GM23338 (cell line): Measurements from ENCODE around the gene VPS41. TPM values are rescaled to one million over a fixed set of nuclear protein-coding genes. Genes with fewer than 3 reads are reported as not detected.

Experiments used
- ATAC-seq: fragments of 200-7000 bp; cut with Tn5 transposase; 3 replicates; pipeline ENCODE4 v1.9.1; 2020
- DNase-seq: peaks from one replicate; pipeline ENCODE4 v3.0.0-alpha.2; 2015; ENCODE audit warnings: low spot score
- H2AFZ ChIP-seq: fragments of 200-600 bp; sonication (generic); 2 replicates; pipeline ENCODE4 v1.8.0; 2016; ENCODE audit warnings: antibody characterized with exemption, mild to moderate bottlenecking, moderate library complexity
- H3F3A ChIP-seq: fragments of 200-600 bp; sonication (generic); replicated peaks from 2 replicates; pipeline ENCODE4 v1.8.0; 2017; ENCODE audit warnings: antibody characterized with exemption, mixed run types, low read depth
- H3K27ac ChIP-seq: fragments of 200-600 bp; sonication (generic); 2 replicates; pipeline ENCODE4 v1.6.1; 2016; ENCODE audit warnings: low read depth
- H3K27me3 ChIP-seq: fragments of 200-600 bp; sonication (generic); 2 replicates; pipeline ENCODE4 v1.8.0; 2016; ENCODE audit warnings: mild to moderate bottlenecking, mixed run types, moderate library complexity; ENCODE audit not compliant: insufficient read depth
- H3K36me3 ChIP-seq: fragments of 200-600 bp; sonication (generic); 2 replicates; pipeline ENCODE4 v1.8.0; 2016; ENCODE audit warnings: mild to moderate bottlenecking; ENCODE audit not compliant: insufficient read depth
- H3K4me1 ChIP-seq: fragments of 200-600 bp; sonication (generic); 2 replicates; pipeline ENCODE4 v1.8.0; 2016; ENCODE audit warnings: mild to moderate bottlenecking, moderate library complexity; ENCODE audit not compliant: insufficient read depth
- H3K4me2 ChIP-seq: fragments of 200-600 bp; sonication (generic); 2 replicates; pipeline ENCODE4 v1.7.1; 2017; ENCODE audit warnings: mixed run types
- H3K4me3 ChIP-seq: fragments of 200-600 bp; sonication (generic); 2 replicates; pipeline ENCODE4 v1.6.1; 2016; ENCODE audit warnings: mixed run types
- H3K79me2 ChIP-seq: fragments of 200-600 bp; sonication (generic); replicated peaks from 2 replicates; pipeline ENCODE4 v1.8.0; 2017; ENCODE audit warnings: mild to moderate bottlenecking; ENCODE audit not compliant: insufficient read depth
- H3K9me2 ChIP-seq: fragments of 200-600 bp; sonication (generic); 2 replicates; pipeline ENCODE4 v1.8.0; 2017; ENCODE audit not compliant: insufficient read depth
- H4K20me1 ChIP-seq: fragments of 200-600 bp; sonication (generic); replicated peaks from 2 replicates; pipeline ENCODE4 v1.8.0; 2017; ENCODE audit warnings: mild to moderate bottlenecking; ENCODE audit not compliant: insufficient read depth
- H3K27ac Mint-ChIP-seq: 2 replicates; pipeline ENCODE4 v1.8.0; 2020; ENCODE audit warnings: inconsistent platforms, mild to moderate bottlenecking, moderate library complexity, mixed read lengths
- H3K27me3 Mint-ChIP-seq: 3 replicates; pipeline ENCODE4 v1.8.0; 2022; ENCODE audit warnings: low read depth, mild to moderate bottlenecking, moderate library complexity, mixed read lengths, inconsistent platforms; ENCODE audit not compliant: insufficient read depth, poor library complexity
- H3K36me3 Mint-ChIP-seq: 3 replicates; pipeline ENCODE4 v1.8.0; 2021; ENCODE audit warnings: low read depth, mild to moderate bottlenecking, inconsistent platforms, moderate library complexity, mixed read lengths
- H3K4me1 Mint-ChIP-seq: 3 replicates; pipeline ENCODE4 v1.8.0; 2020; ENCODE audit warnings: mild to moderate bottlenecking, inconsistent platforms, mixed read lengths
- H3K4me3 Mint-ChIP-seq: 3 replicates; pipeline ENCODE4 v1.8.0; 2021; ENCODE audit warnings: moderate library complexity, mild to moderate bottlenecking, inconsistent platforms, mixed read lengths
- H3K9me3 Mint-ChIP-seq: 3 replicates; pipeline ENCODE4 v1.8.0; 2020; ENCODE audit warnings: moderate library complexity, mild to moderate bottlenecking, inconsistent platforms, mixed read lengths
- EZH2 ChIP-seq: fragments of 200-600 bp; sonication (generic); IDR thresholded peaks from one replicate; pipeline ENCODE4 v1.8.0; 2017; ENCODE audit warnings: antibody characterized with exemption, mild to moderate bottlenecking, low read depth; ENCODE audit not compliant: unreplicated experiment
- EZH2phosphoT487 ChIP-seq: fragments of 200-600 bp; sonication (generic); IDR thresholded peaks from one replicate; pipeline ENCODE4 v1.8.1; 2018; ENCODE audit warnings: antibody characterized with exemption; ENCODE audit not compliant: unreplicated experiment
- JUNB ChIP-seq: IDR thresholded peaks from one replicate; pipeline ENCODE4 v1.6.1; 2016; ENCODE audit warnings: antibody characterized with exemption; ENCODE audit not compliant: unreplicated experiment
- NANOG ChIP-seq: IDR thresholded peaks from 2 replicates; pipeline ENCODE4 v1.6.1; 2016; ENCODE audit warnings: antibody characterized with exemption, borderline replicate concordance
- POLR2AphosphoS5 ChIP-seq: IDR thresholded peaks from 2 replicates; pipeline ENCODE4 v1.6.1; 2016; ENCODE audit warnings: antibody characterized with exemption, low read depth
- STAT1 ChIP-seq: IDR thresholded peaks from one replicate; pipeline ENCODE4 v1.6.1; 2016; ENCODE audit warnings: antibody characterized with exemption; ENCODE audit not compliant: unreplicated experiment
- ZNF114 ChIP-seq: fragments of 250-450 bp; sonication (Bioruptor Pico); IDR thresholded peaks from 2 replicates; pipeline ENCODE4 v1.5.0; 2020; ENCODE audit warnings: mild to moderate bottlenecking, moderate library complexity
- ZNF331 ChIP-seq: fragments of 250-450 bp; sonication (Bioruptor Pico); IDR thresholded peaks from 2 replicates; pipeline ENCODE4 v1.5.0; 2020; ENCODE audit warnings: low read depth, mild to moderate bottlenecking, moderate library complexity
- polyA plus RNA-seq: library from polyadenylated mRNA; unstranded; fragments of >200 nt; fragmentation: Nextera tagmentation; extraction: Ambion mirVana; gene quantifications from 2 replicates; pipeline ENCODE4 v1.2.1, GENCODE V29; 2016
- total RNA-seq: library from RNA; depleted of rRNA; stranded (reverse); fragments of >200 nt; shearing (Covaris generic); gene quantifications from 2 replicates; pipeline ENCODE4 v1.2.3, GENCODE V29; 2014
- TF ChIP-seq, protein P1 (sequence below): IDR thresholded peaks from 2 replicates; pipeline ENCODE4 v1.6.1; 2016; ENCODE audit warnings: antibody characterized with exemption
- TF ChIP-seq, protein P2 (sequence below), 2 experiments: fragments of 200-600 bp in 1 of 2; sonication (generic) in 1 of 2; conservative IDR thresholded peaks; 2 replicates each; pipeline versions ENCODE4 v1.5.1 to v1.6.1; 2016 to 2017; ENCODE audit warnings: antibody characterized with exemption in 2 of 2, low read depth in 2 of 2, mild to moderate bottlenecking in 2 of 2, moderate library complexity in 1 of 2
- TF ChIP-seq, protein P3 (sequence below): IDR thresholded peaks from one replicate; pipeline ENCODE4 v1.6.1; 2018; ENCODE audit warnings: antibody characterized with exemption; ENCODE audit not compliant: unreplicated experiment

Gene VPS41
- total and polyA plus RNA-seq, 2 experiments from 2014 or later = 20.2 to 41.2 TPM

DNA sequence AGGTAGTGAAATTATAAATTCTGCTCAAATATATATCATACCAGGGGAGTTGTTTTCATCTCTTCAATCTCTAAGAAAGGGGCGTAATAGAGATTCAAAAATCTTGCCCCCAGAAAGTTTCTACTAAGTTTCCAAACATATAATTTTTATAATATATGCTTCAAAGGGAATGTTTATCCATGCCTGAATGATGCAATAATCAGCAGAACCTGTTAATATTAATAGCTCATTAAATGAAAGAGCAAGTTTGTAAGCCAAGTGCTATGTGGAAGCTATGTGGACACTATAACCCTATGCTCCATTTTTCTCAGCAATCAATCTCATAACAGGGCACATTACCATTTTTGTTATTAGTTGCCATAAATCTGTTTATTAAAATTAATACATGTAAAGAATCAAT lies 25.3 kb downstream of the VPS41 start:
- Histone ChIP-seq H2AFZ (no peak overlapping the region), H3K79me2 (peaks cover 45% of the 10 kb centered on the region), H3K27ac (no peak overlapping the region), H4K20me1 (peaks cover 14% of the 10 kb centered on the region; the same call in 1 of the 2 replicates), H3K4me1 (peaks cover 7% of the 10 kb centered on the region; the same call in 1 of the 2 replicates), H3K27me3 (no peaks in the 10 kb centered on the region), H3K4me3 (no peak overlapping the region), H3F3A (no peaks in the 10 kb centered on the region), H3K9me2 (peaks cover 4% of the 10 kb centered on the region), H3K36me3 (no peaks in the 10 kb centered on the region), H3K4me2 (no peak overlapping the region)
- peaks cover 7% of the 10 kb centered on the region for H3K36me3 Mint-ChIP-seq
- peaks cover 34% of the 10 kb centered on the region for H3K4me1 Mint-ChIP-seq
- ATAC-seq (no peak), DNase-seq (no peak)
- no peak for TF ChIP-seq EZH2phosphoT487
- no peak overlapping the region for H3K4me3 Mint-ChIP-seq
- H3K9me3 Mint-ChIP-seq = peaks cover 2% of the 10 kb centered on the region; the same call in 2 of the 3 replicates
- H3K27ac Mint-ChIP-seq = no peak overlapping the region
- peaks cover 3% of the 10 kb centered on the region for H3K27me3 Mint-ChIP-seq

DNA sequence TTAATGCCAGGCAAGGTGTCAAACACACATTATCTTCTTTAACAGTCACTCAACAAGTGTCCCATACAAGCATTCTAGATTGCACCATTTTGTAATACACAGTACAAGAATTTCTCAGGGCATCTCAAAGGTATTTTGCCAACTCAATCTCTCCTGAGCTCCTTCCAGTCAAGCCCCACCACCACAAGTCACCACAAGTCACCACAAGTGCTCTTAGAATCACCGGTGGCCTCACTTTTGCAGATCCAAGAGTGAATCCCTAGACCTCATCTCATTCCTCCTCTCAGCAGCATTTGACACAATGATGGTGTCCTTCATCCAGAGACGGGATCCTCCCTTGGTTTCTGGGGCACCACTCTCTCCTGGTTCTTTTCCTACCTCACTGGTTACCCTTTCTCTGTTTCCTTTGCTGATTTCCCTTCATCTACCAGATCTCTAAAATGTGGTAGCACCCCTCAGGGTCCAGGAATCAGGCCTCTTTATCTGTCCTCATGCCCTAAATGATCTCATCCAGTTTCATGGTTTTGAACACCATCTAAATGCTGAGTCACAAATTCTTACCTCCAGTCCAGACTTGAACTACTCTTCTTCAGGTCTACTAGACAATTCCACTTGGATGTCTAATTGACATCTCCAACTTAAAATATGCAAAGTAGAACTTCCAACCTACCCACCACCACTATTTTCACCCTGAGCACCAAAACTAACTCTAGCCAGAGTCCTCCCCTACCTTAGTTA lies 26.9 kb downstream of the VPS41 start:
- Histone ChIP-seq H3K9me2 (peaks cover 4% of the 10 kb centered on the region), H3K79me2 (peaks cover 52% of the 10 kb centered on the region), H3K36me3 (no peaks in the 10 kb centered on the region), H3K4me1 (peaks cover 7% of the 10 kb centered on the region; the same call in 1 of the 2 replicates), H3K4me2 (no peak overlapping the region), H3K27ac (no peak overlapping the region), H4K20me1 (peaks cover 14% of the 10 kb centered on the region; the same call in 1 of the 2 replicates), H3K27me3 (no peaks in the 10 kb centered on the region), H3F3A (no peaks in the 10 kb centered on the region), H2AFZ (no peak overlapping the region), H3K4me3 (no peak overlapping the region)
- no peak overlapping the region for H3K4me3 Mint-ChIP-seq
- H3K27ac Mint-ChIP-seq = no peak overlapping the region
- H3K27me3 Mint-ChIP-seq = peaks cover under 1% of the 10 kb centered on the region
- ATAC-seq (no peak), DNase-seq (no peak)
- H3K36me3 Mint-ChIP-seq = peaks cover 7% of the 10 kb centered on the region
- peaks cover 28% of the 10 kb centered on the region for H3K4me1 Mint-ChIP-seq
- peaks cover 2% of the 10 kb centered on the region; the same call in 2 of the 3 replicates for H3K9me3 Mint-ChIP-seq
- TF ChIP-seq NANOG = no peak
- TF ChIP-seq JUNB = no peak
- no peak for TF ChIP-seq EZH2
- TF ChIP-seq, protein P1, sequence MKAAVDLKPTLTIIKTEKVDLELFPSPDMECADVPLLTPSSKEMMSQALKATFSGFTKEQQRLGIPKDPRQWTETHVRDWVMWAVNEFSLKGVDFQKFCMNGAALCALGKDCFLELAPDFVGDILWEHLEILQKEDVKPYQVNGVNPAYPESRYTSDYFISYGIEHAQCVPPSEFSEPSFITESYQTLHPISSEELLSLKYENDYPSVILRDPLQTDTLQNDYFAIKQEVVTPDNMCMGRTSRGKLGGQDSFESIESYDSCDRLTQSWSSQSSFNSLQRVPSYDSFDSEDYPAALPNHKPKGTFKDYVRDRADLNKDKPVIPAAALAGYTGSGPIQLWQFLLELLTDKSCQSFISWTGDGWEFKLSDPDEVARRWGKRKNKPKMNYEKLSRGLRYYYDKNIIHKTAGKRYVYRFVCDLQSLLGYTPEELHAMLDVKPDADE = no peak
- TF ChIP-seq POLR2AphosphoS5 = no peak
- TF ChIP-seq ZNF331 (CRISPR knock-in tag) = no peak
- no peak for TF ChIP-seq ZNF114 (CRISPR knock-in tag)
- no peak for TF ChIP-seq EZH2phosphoT487
- TF ChIP-seq, protein P2, sequence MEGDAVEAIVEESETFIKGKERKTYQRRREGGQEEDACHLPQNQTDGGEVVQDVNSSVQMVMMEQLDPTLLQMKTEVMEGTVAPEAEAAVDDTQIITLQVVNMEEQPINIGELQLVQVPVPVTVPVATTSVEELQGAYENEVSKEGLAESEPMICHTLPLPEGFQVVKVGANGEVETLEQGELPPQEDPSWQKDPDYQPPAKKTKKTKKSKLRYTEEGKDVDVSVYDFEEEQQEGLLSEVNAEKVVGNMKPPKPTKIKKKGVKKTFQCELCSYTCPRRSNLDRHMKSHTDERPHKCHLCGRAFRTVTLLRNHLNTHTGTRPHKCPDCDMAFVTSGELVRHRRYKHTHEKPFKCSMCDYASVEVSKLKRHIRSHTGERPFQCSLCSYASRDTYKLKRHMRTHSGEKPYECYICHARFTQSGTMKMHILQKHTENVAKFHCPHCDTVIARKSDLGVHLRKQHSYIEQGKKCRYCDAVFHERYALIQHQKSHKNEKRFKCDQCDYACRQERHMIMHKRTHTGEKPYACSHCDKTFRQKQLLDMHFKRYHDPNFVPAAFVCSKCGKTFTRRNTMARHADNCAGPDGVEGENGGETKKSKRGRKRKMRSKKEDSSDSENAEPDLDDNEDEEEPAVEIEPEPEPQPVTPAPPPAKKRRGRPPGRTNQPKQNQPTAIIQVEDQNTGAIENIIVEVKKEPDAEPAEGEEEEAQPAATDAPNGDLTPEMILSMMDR (conservative IDR thresholded peaks at IDR 0.05; ENCODE audit: low read depth in 2 of 2) = no peak
- no peak for TF ChIP-seq STAT1
- TF ChIP-seq, protein P3, sequence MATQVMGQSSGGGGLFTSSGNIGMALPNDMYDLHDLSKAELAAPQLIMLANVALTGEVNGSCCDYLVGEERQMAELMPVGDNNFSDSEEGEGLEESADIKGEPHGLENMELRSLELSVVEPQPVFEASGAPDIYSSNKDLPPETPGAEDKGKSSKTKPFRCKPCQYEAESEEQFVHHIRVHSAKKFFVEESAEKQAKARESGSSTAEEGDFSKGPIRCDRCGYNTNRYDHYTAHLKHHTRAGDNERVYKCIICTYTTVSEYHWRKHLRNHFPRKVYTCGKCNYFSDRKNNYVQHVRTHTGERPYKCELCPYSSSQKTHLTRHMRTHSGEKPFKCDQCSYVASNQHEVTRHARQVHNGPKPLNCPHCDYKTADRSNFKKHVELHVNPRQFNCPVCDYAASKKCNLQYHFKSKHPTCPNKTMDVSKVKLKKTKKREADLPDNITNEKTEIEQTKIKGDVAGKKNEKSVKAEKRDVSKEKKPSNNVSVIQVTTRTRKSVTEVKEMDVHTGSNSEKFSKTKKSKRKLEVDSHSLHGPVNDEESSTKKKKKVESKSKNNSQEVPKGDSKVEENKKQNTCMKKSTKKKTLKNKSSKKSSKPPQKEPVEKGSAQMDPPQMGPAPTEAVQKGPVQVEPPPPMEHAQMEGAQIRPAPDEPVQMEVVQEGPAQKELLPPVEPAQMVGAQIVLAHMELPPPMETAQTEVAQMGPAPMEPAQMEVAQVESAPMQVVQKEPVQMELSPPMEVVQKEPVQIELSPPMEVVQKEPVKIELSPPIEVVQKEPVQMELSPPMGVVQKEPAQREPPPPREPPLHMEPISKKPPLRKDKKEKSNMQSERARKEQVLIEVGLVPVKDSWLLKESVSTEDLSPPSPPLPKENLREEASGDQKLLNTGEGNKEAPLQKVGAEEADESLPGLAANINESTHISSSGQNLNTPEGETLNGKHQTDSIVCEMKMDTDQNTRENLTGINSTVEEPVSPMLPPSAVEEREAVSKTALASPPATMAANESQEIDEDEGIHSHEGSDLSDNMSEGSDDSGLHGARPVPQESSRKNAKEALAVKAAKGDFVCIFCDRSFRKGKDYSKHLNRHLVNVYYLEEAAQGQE = no peak
